ENCODE data around the gene ZBTB16.

ZBTB16 gene

GRCh38 chr11:114181195-114181594, 121.7 kb downstream of the ZBTB16 start:
- CTCF ChIA-PET = interaction anchor here (0.7 to 1.4 kb wide), 11 partner anchors 10 to 275 kb away, joined by 3 to 4 read pairs (median 3); no protein-coding TSS in a partner anchor
- POLR2A ChIA-PET = no interaction called here
- TF ChIP-seq TARDBP (IDR thresholded peaks at IDR 0.05) (no peak), ARNT (IDR thresholded peaks at IDR 0.05) (no peak), SUZ12 (IDR thresholded peaks at IDR 0.05) (no peak), SP1 (IDR thresholded peaks at IDR 0.05) (no peak), FOXM1 (IDR thresholded peaks at IDR 0.05; ENCODE audit: borderline replicate concordance) (no peak), CTBP1 (IDR thresholded peaks at IDR 0.05; ENCODE audit: borderline replicate concordance) (no peak), L3MBTL2 (conservative IDR thresholded peaks at IDR 0.05) (no peak), ZNF384 (IDR thresholded peaks at IDR 0.05) (no peak), NFRKB (IDR thresholded peaks at IDR 0.05) (no peak), BHLHE40 (IDR thresholded peaks at IDR 0.05; ENCODE audit: borderline replicate concordance) (no peak), ELF4 (IDR thresholded peaks at IDR 0.05) (no peak)
- no peak for DNase-seq (ENCODE audit: extremely low spot score)

- CTCF ChIA-PET = interaction anchor here (1.2 kb wide), 1 partner anchor 77 kb away, joined by 3 read pairs; no protein-coding TSS in a partner anchor
These were observed 122.2 kb downstream of the ZBTB16 start for GRCh38 chr11:114181752-114182151.

GRCh38 chr11:114182471-114183043, 123.0 kb downstream of the ZBTB16 start:
- CTCF ChIA-PET = interaction anchor here (0.9 to 1.2 kb wide), 2 partner anchors 76 to 287 kb away, joined by 3 read pairs; no protein-coding TSS in a partner anchor

More at GRCh38 chr11:114181752-114182151, 122.2 kb downstream of the ZBTB16 start:
- no peak for DNase-seq (ENCODE audit: extremely low spot score)
- no peak for TF ChIP-seq FOXM1 (IDR thresholded peaks at IDR 0.05; ENCODE audit: borderline replicate concordance)
- no peak for TF ChIP-seq L3MBTL2 (conservative IDR thresholded peaks at IDR 0.05)
- TF ChIP-seq LEF1 (IDR thresholded peaks at IDR 0.05; ENCODE audit: borderline replicate concordance) = no peak
- TF ChIP-seq SUZ12 (IDR thresholded peaks at IDR 0.05) = no peak
- TF ChIP-seq, protein P1, sequence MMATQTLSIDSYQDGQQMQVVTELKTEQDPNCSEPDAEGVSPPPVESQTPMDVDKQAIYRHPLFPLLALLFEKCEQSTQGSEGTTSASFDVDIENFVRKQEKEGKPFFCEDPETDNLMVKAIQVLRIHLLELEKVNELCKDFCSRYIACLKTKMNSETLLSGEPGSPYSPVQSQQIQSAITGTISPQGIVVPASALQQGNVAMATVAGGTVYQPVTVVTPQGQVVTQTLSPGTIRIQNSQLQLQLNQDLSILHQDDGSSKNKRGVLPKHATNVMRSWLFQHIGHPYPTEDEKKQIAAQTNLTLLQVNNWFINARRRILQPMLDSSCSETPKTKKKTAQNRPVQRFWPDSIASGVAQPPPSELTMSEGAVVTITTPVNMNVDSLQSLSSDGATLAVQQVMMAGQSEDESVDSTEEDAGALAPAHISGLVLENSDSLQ (IDR thresholded peaks at IDR 0.05) = no peak
- TF ChIP-seq TARDBP (IDR thresholded peaks at IDR 0.05) = no peak
- no peak for TF ChIP-seq HDGF (IDR thresholded peaks at IDR 0.05; ENCODE audit: borderline replicate concordance)
- no peak for TF ChIP-seq FOXA1 (IDR thresholded peaks at IDR 0.05)
- TF ChIP-seq ELF4 (IDR thresholded peaks at IDR 0.05) = no peak
- TF ChIP-seq CTBP1 (IDR thresholded peaks at IDR 0.05; ENCODE audit: borderline replicate concordance) = no peak
- TF ChIP-seq BHLHE40 (IDR thresholded peaks at IDR 0.05; ENCODE audit: borderline replicate concordance) = no peak
- no peak for TF ChIP-seq ARNT (IDR thresholded peaks at IDR 0.05)
- no peak for TF ChIP-seq SP1 (IDR thresholded peaks at IDR 0.05)
- no peak for TF ChIP-seq FOXK2 (IDR thresholded peaks at IDR 0.05)
- no peak for TF ChIP-seq NFRKB (IDR thresholded peaks at IDR 0.05)
- no peak for TF ChIP-seq ZNF384 (IDR thresholded peaks at IDR 0.05)
- POLR2A ChIA-PET = no interaction called here

DNA sequence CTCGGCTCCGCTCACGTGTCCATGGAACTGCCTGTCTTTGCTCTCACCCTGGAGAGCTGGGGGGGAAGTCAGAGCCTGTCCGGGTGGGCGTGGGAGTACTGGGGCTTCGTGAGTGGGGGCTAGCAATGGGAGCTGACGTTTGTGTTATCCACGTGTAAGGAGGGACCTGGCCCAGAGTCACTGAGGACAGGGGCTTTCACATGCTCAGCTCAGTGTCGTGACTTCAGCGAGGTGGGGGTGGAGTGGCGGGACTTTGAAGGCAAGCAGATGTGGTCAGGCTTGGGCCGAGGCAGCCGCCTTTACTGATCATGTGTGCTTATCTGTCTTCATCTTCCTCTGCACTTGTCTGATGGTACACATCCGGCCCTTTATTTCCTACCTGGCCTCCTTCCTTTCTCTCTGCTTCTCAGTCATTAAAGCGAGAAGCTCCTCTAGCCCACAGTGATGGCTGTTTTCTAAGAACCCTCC, 123.6 kb downstream of the ZBTB16 start:
- no peak for DNase-seq (ENCODE audit: extremely low spot score)
- ChIA-PET POLR2A (no interaction called here), CTCF (interaction anchor here (0.9 to 1.7 kb wide), 3 partner anchors 10 to 287 kb away, joined by 3 to 4 read pairs (median 3); no protein-coding TSS in a partner anchor)
- TF ChIP-seq BHLHE40 (IDR thresholded peaks at IDR 0.05; ENCODE audit: borderline replicate concordance) (no peak), L3MBTL2 (conservative IDR thresholded peaks at IDR 0.05) (no peak), FOXA1 (IDR thresholded peaks at IDR 0.05) (no peak), NFRKB (IDR thresholded peaks at IDR 0.05) (no peak), FOXM1 (IDR thresholded peaks at IDR 0.05; ENCODE audit: borderline replicate concordance) (no peak), HDGF (IDR thresholded peaks at IDR 0.05; ENCODE audit: borderline replicate concordance) (no peak), SUZ12 (IDR thresholded peaks at IDR 0.05) (no peak), SP1 (IDR thresholded peaks at IDR 0.05) (no peak), FOXK2 (IDR thresholded peaks at IDR 0.05) (no peak), TARDBP (IDR thresholded peaks at IDR 0.05) (no peak), ZNF384 (IDR thresholded peaks at IDR 0.05) (no peak), ARNT (IDR thresholded peaks at IDR 0.05) (no peak), LEF1 (IDR thresholded peaks at IDR 0.05; ENCODE audit: borderline replicate concordance) (no peak), ELF4 (IDR thresholded peaks at IDR 0.05) (no peak), CTBP1 (IDR thresholded peaks at IDR 0.05; ENCODE audit: borderline replicate concordance) (no peak)
- TF ChIP-seq, protein P1 (IDR thresholded peaks at IDR 0.05) = no peak

More at GRCh38 chr11:114182471-114183043, 123.0 kb downstream of the ZBTB16 start:
- POLR2A ChIA-PET = no interaction called here
- TF ChIP-seq, protein P1 (IDR thresholded peaks at IDR 0.05) = no peak
- TF ChIP-seq ARNT (IDR thresholded peaks at IDR 0.05) (no peak), SUZ12 (IDR thresholded peaks at IDR 0.05) (no peak), FOXA1 (IDR thresholded peaks at IDR 0.05) (no peak), L3MBTL2 (conservative IDR thresholded peaks at IDR 0.05) (no peak), HDGF (IDR thresholded peaks at IDR 0.05; ENCODE audit: borderline replicate concordance) (no peak), NFRKB (IDR thresholded peaks at IDR 0.05) (no peak), BHLHE40 (IDR thresholded peaks at IDR 0.05; ENCODE audit: borderline replicate concordance) (no peak), FOXM1 (IDR thresholded peaks at IDR 0.05; ENCODE audit: borderline replicate concordance) (no peak), ZNF384 (IDR thresholded peaks at IDR 0.05) (no peak), CTBP1 (IDR thresholded peaks at IDR 0.05; ENCODE audit: borderline replicate concordance) (no peak), TARDBP (IDR thresholded peaks at IDR 0.05) (no peak), ELF4 (IDR thresholded peaks at IDR 0.05) (no peak), FOXK2 (IDR thresholded peaks at IDR 0.05) (no peak), SP1 (IDR thresholded peaks at IDR 0.05) (no peak)
- no peak for DNase-seq (ENCODE audit: extremely low spot score)

DNA sequence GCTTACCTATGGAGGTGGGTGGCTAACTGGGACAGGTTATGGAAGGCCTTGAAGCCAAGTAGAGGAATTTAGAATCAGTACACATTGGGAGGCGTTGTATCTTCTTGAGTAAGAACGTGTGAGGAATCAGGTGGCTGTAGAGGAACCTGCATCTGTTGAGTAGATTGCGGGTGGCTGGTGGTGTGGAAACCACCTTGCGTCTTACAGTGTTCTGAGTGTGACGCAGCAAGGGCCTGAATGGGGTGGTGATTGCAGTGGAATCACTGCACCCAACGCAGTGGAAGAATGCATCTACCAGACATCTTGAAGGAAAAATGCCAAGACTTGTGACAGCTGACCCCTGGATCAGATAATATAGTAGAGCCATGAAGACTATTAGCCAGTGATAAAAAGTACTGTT, 125.9 kb downstream of the ZBTB16 start:
- CTCF ChIA-PET = interaction anchor here (0.6 kb wide), 1 partner anchor 23 kb away, joined by 3 read pairs; no protein-coding TSS in a partner anchor
- POLR2A ChIA-PET = no interaction called here
- TF ChIP-seq SUZ12 (IDR thresholded peaks at IDR 0.05) = no peak
- no peak for TF ChIP-seq L3MBTL2 (conservative IDR thresholded peaks at IDR 0.05)
- TF ChIP-seq HDGF (IDR thresholded peaks at IDR 0.05; ENCODE audit: borderline replicate concordance) = no peak
- no peak for TF ChIP-seq LEF1 (IDR thresholded peaks at IDR 0.05; ENCODE audit: borderline replicate concordance)
- no peak for TF ChIP-seq FOXK2 (IDR thresholded peaks at IDR 0.05)
- TF ChIP-seq FOXA1 (IDR thresholded peaks at IDR 0.05) = no peak
- TF ChIP-seq ARNT (IDR thresholded peaks at IDR 0.05) = no peak
- no peak for DNase-seq (ENCODE audit: extremely low spot score)

Measured in HEK293T (cell line).